Caco-2 (cell line): Measurements from ENCODE around the gene ABHD12. TPM values are rescaled to one million over a fixed set of nuclear protein-coding genes. Genes with fewer than 3 reads are reported as not detected.

Source experiments
- BruUV-seq: library from RNA; stranded (reverse); fragments of 400-500 nt; replicated peaks from 2 replicates; lab custom pipeline; 2021; lab: Mats Ljungman, UMichigan
- CTCF ChIA-PET: fragments of 300-600 bp; sonication (Branson Sonifier 250); formaldehyde crosslinking; loops from one replicate; lab custom pipeline; 2022; ENCODE audit warnings: antibody characterized with exemption; lab: Charles Lee
- POLR2A ChIA-PET: fragments of 300-600 bp; sonication (Branson Sonifier 250); formaldehyde crosslinking; loops from one replicate; lab custom pipeline; 2022; ENCODE audit warnings: antibody characterized with exemption; lab: Charles Lee
- DNase-seq, 2 experiments: peaks; one replicate each; pipeline versions ENCODE4 v3.0.0 to v3.0.0-alpha.2; 2020 to 2022
- H3K27me3 ChIP-seq: replicated peaks from 2 replicates; pipeline ENCODE4 v1.6.0; 2011; ENCODE audit warnings: low read length; ENCODE audit not compliant: control insufficient read depth, insufficient read depth
- H3K36me3 ChIP-seq: 2 replicates; pipeline ENCODE4 v1.5.1; 2011; ENCODE audit warnings: low read length; ENCODE audit not compliant: control insufficient read depth, insufficient read depth
- H3K4me1 ChIP-seq: fragments of 250-450 bp; sonication (Bioruptor Pico); 2 replicates; pipeline ENCODE4 v1.5.1; 2020; ENCODE audit warnings: mild to moderate bottlenecking
- H3K4me3 ChIP-seq: 2 replicates; pipeline ENCODE4 v1.5.1; 2011; ENCODE audit warnings: low read depth, mild to moderate bottlenecking, control low read depth, low read length
- H3K9me3 ChIP-seq: fragments of 250-450 bp; sonication (Bioruptor Pico); 2 replicates; pipeline ENCODE4 v1.5.1; 2020; ENCODE audit warnings: mild to moderate bottlenecking, moderate library complexity
- H3K27ac Mint-ChIP-seq: one replicate; pipeline ENCODE4 v1.8.0; 2022; ENCODE audit warnings: mixed read lengths; ENCODE audit not compliant: unreplicated experiment
- H3K27me3 Mint-ChIP-seq: one replicate; pipeline ENCODE4 v1.8.0; 2022; ENCODE audit warnings: mixed read lengths; ENCODE audit not compliant: insufficient read depth, unreplicated experiment
- H3K36me3 Mint-ChIP-seq: one replicate; pipeline ENCODE4 v1.8.0; 2022; ENCODE audit warnings: mild to moderate bottlenecking, mixed read lengths; ENCODE audit not compliant: insufficient read depth, unreplicated experiment
- H3K4me1 Mint-ChIP-seq: one replicate; pipeline ENCODE4 v1.8.0; 2022; ENCODE audit warnings: low read depth, mixed read lengths; ENCODE audit not compliant: unreplicated experiment
- H3K4me3 Mint-ChIP-seq: one replicate; pipeline ENCODE4 v1.8.0; 2022; ENCODE audit warnings: mild to moderate bottlenecking, moderate library complexity, mixed read lengths; ENCODE audit not compliant: unreplicated experiment
- H3K9me3 Mint-ChIP-seq: one replicate; pipeline ENCODE4 v1.8.0; 2022; ENCODE audit warnings: mixed read lengths; ENCODE audit not compliant: unreplicated experiment
- intact Hi-C: fragments of 100-400 bp; cut with micrococcal nuclease; formaldehyde crosslinking; loops from one replicate; pipeline ENCODE4 v1.10.0; 2022; ENCODE audit not compliant: unreplicated experiment
- total RNA-seq: library from RNA; stranded (reverse); gene quantifications from 2 replicates; pipeline ENCODE4 v1.2.3, GENCODE V29; 2022
- TF ChIP-seq, protein P1 (sequence below), 2 experiments: fragments of 200-600 bp in 1 of 2; IDR thresholded peaks; 1 replicate in 1 of 2; 2 replicates in 1 of 2; pipeline versions ENCODE4 v1.5.1 to v1.8.0; 2011 to 2022; ENCODE audit warnings: antibody characterized with exemption in 1 of 2, control low read depth in 1 of 2, inconsistent platforms in 1 of 2, low read depth in 1 of 2, low read length in 1 of 2, mild to moderate bottlenecking in 1 of 2, moderate library complexity in 1 of 2; ENCODE audit not compliant: insufficient read depth in 1 of 2, severe bottlenecking in 1 of 2, unreplicated experiment in 1 of 2

The ABHD12 gene
- total RNA-seq, 1 experiment from 2014 or later, result 104 TPM

DNA sequence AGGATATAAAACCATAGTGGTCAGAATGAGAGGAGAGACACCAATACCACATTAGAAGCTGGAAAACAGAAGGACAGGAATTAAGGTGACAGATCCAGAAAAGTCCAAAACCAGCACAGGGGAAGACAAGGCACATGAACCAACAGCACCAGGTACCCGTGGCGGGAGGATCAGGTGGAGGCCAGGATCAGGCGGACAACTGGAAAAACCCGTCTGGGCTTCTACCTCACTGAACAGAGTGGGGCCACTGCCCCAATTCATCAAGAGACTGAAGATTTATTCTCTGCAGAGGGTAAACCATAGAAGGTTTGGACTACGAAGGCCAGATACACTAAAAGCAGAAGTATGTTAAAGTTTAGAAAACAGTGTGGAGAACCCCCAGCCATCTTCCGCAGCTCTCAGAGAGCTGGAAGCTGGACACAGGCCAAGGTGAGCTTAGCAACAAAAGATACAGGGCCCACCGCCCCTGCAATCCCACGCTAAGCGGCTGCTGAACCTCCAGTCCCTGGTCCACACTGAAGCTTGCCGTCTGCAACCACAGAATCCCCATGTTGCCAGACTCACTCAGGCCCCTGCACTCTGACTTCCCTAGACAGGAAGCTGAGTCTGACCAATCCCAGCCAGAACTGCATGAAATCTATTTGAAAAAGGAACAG is 29.9 kb downstream of the ABHD12 start:
- H3K4me3 Mint-ChIP-seq, result no peak overlapping the region
- peaks cover 17% of the 10 kb centered on the region for H3K4me1 Mint-ChIP-seq
- Histone ChIP-seq H3K36me3 (peaks cover 3% of the 10 kb centered on the region; the same call in 1 of the 2 replicates), H3K4me3 (no peak overlapping the region), H3K9me3 (0 out of 2 replicates have a peak, but pooled peaks cover 5% of the 10 kb centered on the region), H3K4me1 (peaks cover 21% of the 10 kb centered on the region), H3K27me3 (no peaks in the 10 kb centered on the region)
- H3K36me3 Mint-ChIP-seq, result peaks cover 18% of the 10 kb centered on the region
- intact Hi-C loops, result no loop called here
- ChIA-PET CTCF (no interaction called here), POLR2A (no interaction called here)
- no TSS peak for BruUV-seq
- TF ChIP-seq, protein P1, sequence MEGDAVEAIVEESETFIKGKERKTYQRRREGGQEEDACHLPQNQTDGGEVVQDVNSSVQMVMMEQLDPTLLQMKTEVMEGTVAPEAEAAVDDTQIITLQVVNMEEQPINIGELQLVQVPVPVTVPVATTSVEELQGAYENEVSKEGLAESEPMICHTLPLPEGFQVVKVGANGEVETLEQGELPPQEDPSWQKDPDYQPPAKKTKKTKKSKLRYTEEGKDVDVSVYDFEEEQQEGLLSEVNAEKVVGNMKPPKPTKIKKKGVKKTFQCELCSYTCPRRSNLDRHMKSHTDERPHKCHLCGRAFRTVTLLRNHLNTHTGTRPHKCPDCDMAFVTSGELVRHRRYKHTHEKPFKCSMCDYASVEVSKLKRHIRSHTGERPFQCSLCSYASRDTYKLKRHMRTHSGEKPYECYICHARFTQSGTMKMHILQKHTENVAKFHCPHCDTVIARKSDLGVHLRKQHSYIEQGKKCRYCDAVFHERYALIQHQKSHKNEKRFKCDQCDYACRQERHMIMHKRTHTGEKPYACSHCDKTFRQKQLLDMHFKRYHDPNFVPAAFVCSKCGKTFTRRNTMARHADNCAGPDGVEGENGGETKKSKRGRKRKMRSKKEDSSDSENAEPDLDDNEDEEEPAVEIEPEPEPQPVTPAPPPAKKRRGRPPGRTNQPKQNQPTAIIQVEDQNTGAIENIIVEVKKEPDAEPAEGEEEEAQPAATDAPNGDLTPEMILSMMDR (IDR thresholded peaks at IDR 0.05; ENCODE audit: insufficient read depth in 1 of 2, low read depth in 1 of 2, low read length in 1 of 2, severe bottlenecking in 1 of 2, unreplicated experiment in 1 of 2), result no peak
- peak in 1 of 2 experiments; percentile 46 for DNase-seq
- H3K27me3 Mint-ChIP-seq, result no peaks in the 10 kb centered on the region
- no peaks in the 10 kb centered on the region for H3K9me3 Mint-ChIP-seq
- H3K27ac Mint-ChIP-seq, result peak overlapping the region; percentile 40

DNA sequence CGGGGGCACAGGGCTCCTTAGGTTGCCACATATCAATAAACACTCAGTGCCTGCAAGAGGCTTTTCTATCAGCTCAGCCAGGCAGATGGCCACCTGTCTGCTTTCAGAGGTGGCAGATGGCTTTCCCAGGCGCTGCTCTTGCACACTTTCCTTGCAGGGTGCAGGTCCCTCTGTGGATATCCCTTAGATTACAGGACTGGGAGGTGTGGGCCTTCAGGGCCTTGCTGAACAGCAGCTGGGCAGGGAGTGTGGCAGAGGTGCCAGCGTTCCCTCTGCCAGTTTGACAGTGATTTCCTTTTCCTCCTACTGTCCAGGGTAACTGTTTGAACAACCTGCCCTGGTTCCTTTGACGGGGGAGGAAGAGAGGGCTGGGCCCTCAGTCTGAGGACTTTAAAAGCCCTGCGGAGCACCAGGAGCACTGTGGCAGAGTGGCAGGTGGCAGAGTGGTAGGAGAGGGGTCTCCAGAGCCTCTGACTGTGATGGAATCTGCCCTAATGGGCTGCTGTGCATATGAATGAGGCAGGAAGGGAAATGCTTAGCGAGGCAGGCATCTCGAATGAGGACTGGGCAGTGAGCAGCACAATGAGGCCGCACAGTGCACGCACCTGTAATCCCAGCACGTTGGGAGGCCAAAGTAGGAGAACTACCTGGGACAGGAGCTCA is 34.2 kb downstream of the ABHD12 start:
- H3K27me3 ChIP-seq, result no peaks in the 10 kb centered on the region
- peaks cover 38% of the 10 kb centered on the region for H3K4me1 ChIP-seq
- H3K4me3 ChIP-seq, result no peak overlapping the region
- Mint-ChIP-seq H3K9me3 (no peaks in the 10 kb centered on the region), H3K4me1 (peaks cover 28% of the 10 kb centered on the region), H3K27me3 (no peaks in the 10 kb centered on the region), H3K27ac (no peak overlapping the region), H3K36me3 (peaks cover 12% of the 10 kb centered on the region), H3K4me3 (no peak overlapping the region)
- peaks cover 3% of the 10 kb centered on the region; the same call in 1 of the 2 replicates for H3K36me3 ChIP-seq
- DNase-seq, result no peak
- H3K9me3 ChIP-seq, result no peaks in the 10 kb centered on the region
- POLR2A ChIA-PET, result no interaction called here
- intact Hi-C loops, result no loop called here
- CTCF ChIA-PET, result no interaction called here
- no TSS peak for BruUV-seq
- TF ChIP-seq, protein P1 (IDR thresholded peaks at IDR 0.05; ENCODE audit: insufficient read depth in 1 of 2, low read depth in 1 of 2, low read length in 1 of 2, severe bottlenecking in 1 of 2, unreplicated experiment in 1 of 2), result no peak

DNA sequence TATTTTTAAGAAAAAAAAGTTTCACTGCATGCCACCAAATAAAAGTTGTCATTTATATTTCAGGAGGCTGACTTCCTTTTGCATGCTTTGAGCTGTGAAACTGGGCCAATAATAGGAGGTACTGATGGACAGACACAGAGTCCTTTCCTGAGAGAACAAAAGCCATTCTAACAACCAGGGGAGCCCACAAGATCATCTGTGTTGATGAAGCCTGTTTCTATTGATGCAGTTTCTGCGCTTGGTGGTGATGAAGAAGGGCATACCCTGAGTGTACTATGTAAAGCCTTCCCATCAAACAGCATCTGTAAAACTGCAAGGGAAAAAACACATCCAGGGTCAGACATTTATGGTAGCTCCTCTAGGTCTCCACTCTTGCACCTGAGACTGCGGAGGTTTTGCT is 34.8 kb downstream of the ABHD12 start:
- Mint-ChIP-seq H3K9me3 (no peaks in the 10 kb centered on the region), H3K36me3 (peaks cover 7% of the 10 kb centered on the region), H3K4me3 (no peak overlapping the region), H3K27me3 (no peaks in the 10 kb centered on the region), H3K4me1 (peaks cover 23% of the 10 kb centered on the region), H3K27ac (no peak overlapping the region)
- no peak for DNase-seq
- Histone ChIP-seq H3K4me1 (peaks cover 33% of the 10 kb centered on the region), H3K27me3 (no peaks in the 10 kb centered on the region), H3K4me3 (no peak overlapping the region), H3K9me3 (no peaks in the 10 kb centered on the region), H3K36me3 (peaks cover 3% of the 10 kb centered on the region; the same call in 1 of the 2 replicates)
- BruUV-seq, result no TSS peak
- ChIA-PET CTCF (no interaction called here), POLR2A (no interaction called here)
- TF ChIP-seq, protein P1 (IDR thresholded peaks at IDR 0.05; ENCODE audit: insufficient read depth in 1 of 2, low read depth in 1 of 2, low read length in 1 of 2, severe bottlenecking in 1 of 2, unreplicated experiment in 1 of 2), result no peak
- intact Hi-C loops, result loop anchor here (2.0 kb wide), 2 partner anchors 17 to 29 kb away; no protein-coding TSS in a partner anchor
